IMR-90 (cell line): ENCODE results near the gene PFAS. TPM values are rescaled to one million over a fixed set of nuclear protein-coding genes. Genes with fewer than 3 reads are reported as not detected.

Experiments
- ATAC-seq: fragments of 200-7000 bp; cut with Tn5 transposase; 2 replicates; pipeline ENCODE4 v1.9.1; 2020; ENCODE audit warnings: low read depth, mild to moderate bottlenecking, moderate library complexity
- BruUV-seq: library from RNA; stranded (reverse); fragments of 400-500 nt; replicated peaks from 2 replicates; lab custom pipeline; 2021; lab: Mats Ljungman, UMichigan
- CTCF ChIA-PET: fragments of 300-600 bp; formaldehyde crosslinking; extraction: SDS; loops from one replicate; lab custom pipeline; 2021; ENCODE audit warnings: antibody characterized with exemption; lab: Yijun Ruan, JAX
- POLR2A ChIA-PET: fragments of 300-600 bp; sonication (Branson Sonifier 250); formaldehyde crosslinking; loops from one replicate; lab custom pipeline; 2022; ENCODE audit warnings: antibody characterized with exemption; ENCODE audit not compliant: unreplicated experiment; lab: Charles Lee
- DNase-seq: peaks from one replicate; pipeline ENCODE4 v3.0.0; 2013
- H2AFZ ChIP-seq: replicated peaks from 2 replicates; pipeline ENCODE3; 2013; ENCODE audit warnings: low read length, mild to moderate bottlenecking; ENCODE audit not compliant: poor library complexity
- H2AK5ac ChIP-seq: 2 replicates; pipeline ENCODE4 v1.6.1; 2013; ENCODE audit warnings: low read depth, low read length, inconsistent platforms
- H2AK9ac ChIP-seq: replicated peaks from 2 replicates; pipeline ENCODE3; 2013; ENCODE audit warnings: mild to moderate bottlenecking, low read depth, low read length, moderate library complexity; ENCODE audit not compliant: poor library complexity
- H2BK120ac ChIP-seq: 2 replicates; pipeline ENCODE4 v1.6.1; 2013; ENCODE audit warnings: low read depth, low read length, inconsistent platforms
- H2BK15ac ChIP-seq: 3 replicates; pipeline ENCODE4 v1.6.1; 2013; ENCODE audit warnings: low read depth, low read length, inconsistent platforms
- H2BK20ac ChIP-seq: 2 replicates; pipeline ENCODE4 v1.6.1; 2013; ENCODE audit warnings: low read depth, mild to moderate bottlenecking, inconsistent platforms, low read length, moderate library complexity
- H2BK5ac ChIP-seq: 2 replicates; pipeline ENCODE4 v1.6.1; 2013; ENCODE audit warnings: mild to moderate bottlenecking, low read depth, low read length, inconsistent platforms; ENCODE audit not compliant: poor library complexity, severe bottlenecking
- H3K14ac ChIP-seq: replicated peaks from 2 replicates; pipeline ENCODE4 v1.6.1; 2013; ENCODE audit warnings: low read depth, low read length, inconsistent platforms
- H3K18ac ChIP-seq: 2 replicates; pipeline ENCODE4 v1.6.1; 2013; ENCODE audit warnings: low read depth, low read length, control low read depth
- H3K23ac ChIP-seq: 2 replicates; pipeline ENCODE4 v1.6.1; 2013; ENCODE audit warnings: low read depth, low read length, inconsistent platforms
- H3K27ac ChIP-seq: 2 replicates; pipeline ENCODE4 v1.5.1; 2013; ENCODE audit warnings: mild to moderate bottlenecking, control low read depth, low read length; ENCODE audit not compliant: insufficient read depth
- H3K27me3 ChIP-seq: 2 replicates; pipeline ENCODE4 v1.6.1; 2013; ENCODE audit warnings: low read length; ENCODE audit not compliant: control insufficient read depth, insufficient read depth
- H3K36me3 ChIP-seq: 2 replicates; pipeline ENCODE4 v1.6.1; 2013; ENCODE audit warnings: low read length, mixed read lengths; ENCODE audit not compliant: control insufficient read depth, insufficient read depth
- H3K4ac ChIP-seq: 2 replicates; pipeline ENCODE4 v1.6.1; 2013; ENCODE audit warnings: low read depth, low read length, inconsistent platforms
- H3K4me1 ChIP-seq: 2 replicates; pipeline ENCODE4 v1.6.1; 2013; ENCODE audit warnings: low read length, mixed read lengths; ENCODE audit not compliant: control insufficient read depth, insufficient read depth
- H3K4me2 ChIP-seq: 2 replicates; pipeline ENCODE4 v1.6.1; 2013; ENCODE audit warnings: low read depth, mild to moderate bottlenecking, control low read depth, low read length, moderate library complexity
- H3K4me3 ChIP-seq: 2 replicates; pipeline ENCODE4 v1.5.1; 2013; ENCODE audit warnings: low read depth, mild to moderate bottlenecking, control low read depth, low read length, moderate library complexity; ENCODE audit not compliant: insufficient read depth
- H3K56ac ChIP-seq: 2 replicates; pipeline ENCODE4 v1.6.1; 2013; ENCODE audit warnings: low read length, inconsistent platforms; ENCODE audit not compliant: insufficient read depth; ENCODE audit errors: extremely low read depth
- H3K79me1 ChIP-seq, 2 experiments: 2 replicates each; pipeline ENCODE4 v1.6.1; 2013; ENCODE audit warnings: low read length in 2 of 2, inconsistent platforms in 1 of 2, low read depth in 1 of 2
- H3K9ac ChIP-seq: 2 replicates; pipeline ENCODE4 v1.6.1; 2013; ENCODE audit warnings: low read depth, low read length, control low read depth
- H3K9me1 ChIP-seq: 2 replicates; pipeline ENCODE4 v1.6.1; 2013; ENCODE audit warnings: low read length, inconsistent platforms; ENCODE audit not compliant: insufficient read depth
- H3K9me3 ChIP-seq: 2 replicates; pipeline ENCODE4 v1.6.1; 2013; ENCODE audit warnings: low read length; ENCODE audit not compliant: control insufficient read depth, insufficient read depth
- H4K20me1 ChIP-seq: 2 replicates; pipeline ENCODE4 v1.6.1; 2013; ENCODE audit warnings: low read length, inconsistent platforms; ENCODE audit not compliant: insufficient read depth
- H4K5ac ChIP-seq: 2 replicates; pipeline ENCODE4 v1.6.1; 2013; ENCODE audit warnings: mild to moderate bottlenecking, low read depth, low read length, control low read depth
- H4K8ac ChIP-seq, 2 experiments: 2 replicates each; pipeline ENCODE4 v1.6.1; 2013; ENCODE audit warnings: low read depth in 2 of 2, low read length in 2 of 2, control low read depth in 1 of 2, inconsistent platforms in 1 of 2
- H4K91ac ChIP-seq: 2 replicates; pipeline ENCODE4 v1.6.1; 2013; ENCODE audit warnings: low read depth, low read length, inconsistent platforms; ENCODE audit not compliant: insufficient read depth
- BHLHE40 ChIP-seq: fragments of 150-350 bp; IDR thresholded peaks from 2 replicates; pipeline ENCODE4 v1.6.1; 2016; ENCODE audit warnings: mild to moderate bottlenecking, low read depth, low read length
- CEBPB ChIP-seq: IDR thresholded peaks from 2 replicates; pipeline ENCODE4 v1.6.1; 2012; ENCODE audit warnings: low read depth, low read length, improper control_type of control experiment
- CHD1 ChIP-seq: IDR thresholded peaks from 2 replicates; pipeline ENCODE4 v1.6.1; 2012; ENCODE audit warnings: low read depth, low read length, improper control_type of control experiment
- MAFK ChIP-seq: IDR thresholded peaks from 2 replicates; pipeline ENCODE4 v1.6.1; 2012; ENCODE audit warnings: low read depth, low read length, improper control_type of control experiment
- MAZ ChIP-seq: IDR thresholded peaks from 2 replicates; pipeline ENCODE4 v1.6.1; 2012; ENCODE audit warnings: low read depth, mild to moderate bottlenecking, low read length, improper control_type of control experiment, moderate library complexity, borderline replicate concordance
- MXI1 ChIP-seq: IDR thresholded peaks from 2 replicates; pipeline ENCODE4 v1.6.1; 2012; ENCODE audit warnings: low read depth, mild to moderate bottlenecking, low read length, moderate library complexity, borderline replicate concordance
- NFE2L2 ChIP-seq: fragments of 150-350 bp; IDR thresholded peaks from 2 replicates; pipeline ENCODE4 v1.6.1; 2016; ENCODE audit warnings: low read depth, mild to moderate bottlenecking, low read length
- POLR2A ChIP-seq: IDR thresholded peaks from 2 replicates; pipeline ENCODE4 v1.6.1; 2012; ENCODE audit warnings: mild to moderate bottlenecking, low read depth, low read length
- RAD21 ChIP-seq: IDR thresholded peaks from 2 replicates; pipeline ENCODE4 v1.6.1; 2012; ENCODE audit warnings: low read length, improper control_type of control experiment
- RCOR1 ChIP-seq: IDR thresholded peaks from 2 replicates; pipeline ENCODE4 v1.6.1; 2012; ENCODE audit warnings: mild to moderate bottlenecking, low read length, improper control_type of control experiment; ENCODE audit not compliant: insufficient replicate concordance
- RFX5 ChIP-seq: IDR thresholded peaks from 2 replicates; pipeline ENCODE4 v1.8.0; 2012; ENCODE audit warnings: low read depth, mild to moderate bottlenecking, low read length, moderate library complexity
- SMC3 ChIP-seq: fragments of 150-350 bp; IDR thresholded peaks from 2 replicates; pipeline ENCODE4 v1.6.1; 2016; ENCODE audit warnings: low read depth, mild to moderate bottlenecking, antibody characterized with exemption, low read length, moderate library complexity
- USF2 ChIP-seq: fragments of 150-350 bp; IDR thresholded peaks from 2 replicates; pipeline ENCODE4 v1.6.1; 2017; ENCODE audit warnings: mild to moderate bottlenecking, antibody characterized with exemption, low read length, low read depth
- WGBS, 2 experiments: methylation state at CpG; one replicate each; pipeline versions ENCODE4 v1.1.5 to v1.1.7; 2013; ENCODE audit warnings: missing lambda C conversion rate in 2 of 2; ENCODE audit not compliant: insufficient read length in 1 of 2; ENCODE audit errors: extremely low coverage in 2 of 2; 5-methylcytosine and 5-hydroxymethylcytosine counted together
- dilution Hi-C: fragments of 300-500 bp; cut with HindIII; formaldehyde crosslinking; loops from one replicate; pipeline ENCODE4 v1.14.3; 2018; ENCODE audit warnings: low sequenced_read_pairs; ENCODE audit not compliant: unreplicated experiment
- in situ Hi-C: fragments of 300-500 bp; cut with MboI; formaldehyde crosslinking; loops from 3 replicates; pipeline ENCODE4 v1.14.3; 2019; ENCODE audit warnings: low sequenced_read_pairs, inconsistent platforms, mixed read lengths
- intact Hi-C: fragments of 100-400 bp; cut with micrococcal nuclease; formaldehyde crosslinking; loops from 2 replicates; pipeline ENCODE4 v1.10.0; 2022
- polyA plus RNA-seq, 3 experiments: library from polyadenylated mRNA; depleted of rRNA; stranded (reverse); fragments of >200 nt; gene quantifications; 2 replicates each; pipeline ENCODE4 v1.2.3, GENCODE V29; 2012; ENCODE audit warnings: low replicate concordance in 1 of 3
- total RNA-seq: library from RNA; depleted of rRNA; stranded (reverse); fragments of >200 nt; gene quantifications from 2 replicates; pipeline ENCODE4 v1.2.3, GENCODE V29; 2012

Gene PFAS
- total and polyA plus RNA-seq, 2 of the 4 experiments (the other 2 are of a cell fraction): 20.7 to 26.2 TPM

DNA sequence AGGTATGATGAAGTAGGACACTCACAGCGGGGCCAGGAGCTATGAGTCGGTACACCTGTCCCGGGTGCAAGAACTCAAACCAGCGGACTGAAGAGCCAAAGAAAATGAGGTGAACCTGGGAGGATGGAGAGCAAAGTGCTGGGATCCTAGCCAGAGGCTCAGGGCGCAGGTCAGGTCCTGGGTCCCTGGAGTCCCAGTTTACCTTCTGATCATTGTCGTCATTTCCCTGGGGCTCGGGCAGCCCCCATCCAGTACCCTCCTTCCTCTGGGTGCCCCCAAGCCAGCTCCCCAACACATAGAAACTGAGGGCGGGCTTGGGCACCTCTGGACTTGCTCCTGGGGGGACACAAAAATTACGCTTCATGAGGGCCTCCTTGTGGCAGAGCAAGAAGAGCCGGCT lies 17.4 kb upstream of the PFAS start:
- H3K36me3 ChIP-seq: peaks cover 57% of the 10 kb centered on the region
- H2AFZ ChIP-seq: no peak overlapping the region
- H3K27me3 ChIP-seq: no peaks in the 10 kb centered on the region
- H2BK20ac ChIP-seq: no peak overlapping the region
- H2BK15ac ChIP-seq: no peak overlapping the region
- no peak overlapping the region for H3K9ac ChIP-seq
- ChIA-PET CTCF (no interaction called here), POLR2A (no interaction called here)
- H4K5ac ChIP-seq: no peak overlapping the region
- no peak overlapping the region for H3K4me3 ChIP-seq
- intact Hi-C loops (no loop called here), dilution Hi-C loops (loop anchor here (25.0 kb wide), 1 partner anchor 119 kb away; the partner anchor contains the start of genes ALOXE3 and HES7), in situ Hi-C loops (no loop called here)
- no peak overlapping the region for H3K4me2 ChIP-seq
- no peak overlapping the region for H3K14ac ChIP-seq
- no TSS peak for BruUV-seq
- H4K8ac ChIP-seq: no peak overlapping the region
- no peak overlapping the region for H3K23ac ChIP-seq
- H2BK120ac ChIP-seq: no peak overlapping the region
- H3K56ac ChIP-seq: no peak overlapping the region
- H4K91ac ChIP-seq: no peak overlapping the region
- peaks cover 0 to 5% of the 10 kb centered on the region in 2 experiments; a peak in 1 of 4 replicates for H3K79me1 ChIP-seq
- H3K27ac ChIP-seq: no peak overlapping the region
- H3K18ac ChIP-seq: no peak overlapping the region
- 0 out of 2 replicates have a peak, but pooled peaks cover 3% of the 10 kb centered on the region for H3K9me1 ChIP-seq
- 100% methylated on average over 1 of the region's 10 CpGs; no CpG with 5 or more reads in 1 of the 2 experiments for WGBS, 2 experiments
- no peak for DNase-seq
- H3K9me3 ChIP-seq: no peaks in the 10 kb centered on the region
- TF ChIP-seq RFX5 (no peak), CHD1 (no peak), RAD21 (no peak), MXI1 (no peak), RCOR1 (no peak), NFE2L2 (no peak), MAZ (no peak), USF2 (no peak), MAFK (no peak), BHLHE40 (no peak), SMC3 (no peak), POLR2A (no peak), CEBPB (no peak)
- no peak for ATAC-seq
- H2BK5ac ChIP-seq: no peak overlapping the region
- H4K20me1 ChIP-seq: peaks cover 8% of the 10 kb centered on the region; the same call in 1 of the 2 replicates
- H2AK5ac ChIP-seq: no peak overlapping the region
- peaks cover 4% of the 10 kb centered on the region; the same call in 1 of the 2 replicates for H3K4me1 ChIP-seq
- H3K4ac ChIP-seq: no peak overlapping the region
- H2AK9ac ChIP-seq: peak overlapping the region; percentile 46
